Hepatic stellate cell (primary cell): Measurements from ENCODE around the gene GPRASP1.
"Not testable (repeated sequence)": the region's sequence is repeated elsewhere in the genome, so short reads cannot be mapped to it uniquely, and the experiment has no call there.

ENCODE experiments used
- DNase-seq: peaks from one replicate; pipeline ENCODE4 v3.0.0; 2011; ENCODE audit warnings: low spot score

The GPRASP1 gene, protein sequence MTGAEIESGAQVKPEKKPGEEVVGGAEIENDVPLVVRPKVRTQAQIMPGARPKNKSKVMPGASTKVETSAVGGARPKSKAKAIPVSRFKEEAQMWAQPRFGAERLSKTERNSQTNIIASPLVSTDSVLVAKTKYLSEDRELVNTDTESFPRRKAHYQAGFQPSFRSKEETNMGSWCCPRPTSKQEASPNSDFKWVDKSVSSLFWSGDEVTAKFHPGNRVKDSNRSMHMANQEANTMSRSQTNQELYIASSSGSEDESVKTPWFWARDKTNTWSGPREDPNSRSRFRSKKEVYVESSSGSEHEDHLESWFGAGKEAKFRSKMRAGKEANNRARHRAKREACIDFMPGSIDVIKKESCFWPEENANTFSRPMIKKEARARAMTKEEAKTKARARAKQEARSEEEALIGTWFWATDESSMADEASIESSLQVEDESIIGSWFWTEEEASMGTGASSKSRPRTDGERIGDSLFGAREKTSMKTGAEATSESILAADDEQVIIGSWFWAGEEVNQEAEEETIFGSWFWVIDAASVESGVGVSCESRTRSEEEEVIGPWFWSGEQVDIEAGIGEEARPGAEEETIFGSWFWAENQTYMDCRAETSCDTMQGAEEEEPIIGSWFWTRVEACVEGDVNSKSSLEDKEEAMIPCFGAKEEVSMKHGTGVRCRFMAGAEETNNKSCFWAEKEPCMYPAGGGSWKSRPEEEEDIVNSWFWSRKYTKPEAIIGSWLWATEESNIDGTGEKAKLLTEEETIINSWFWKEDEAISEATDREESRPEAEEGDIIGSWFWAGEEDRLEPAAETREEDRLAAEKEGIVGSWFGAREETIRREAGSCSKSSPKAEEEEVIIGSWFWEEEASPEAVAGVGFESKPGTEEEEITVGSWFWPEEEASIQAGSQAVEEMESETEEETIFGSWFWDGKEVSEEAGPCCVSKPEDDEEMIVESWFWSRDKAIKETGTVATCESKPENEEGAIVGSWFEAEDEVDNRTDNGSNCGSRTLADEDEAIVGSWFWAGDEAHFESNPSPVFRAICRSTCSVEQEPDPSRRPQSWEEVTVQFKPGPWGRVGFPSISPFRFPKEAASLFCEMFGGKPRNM (N-terminal part only)

GRCh38 chrX:102651242-102652011, at the start of gene GPRASP1:
GPRASP1 (plus strand) TSS chrX:102651483; CDS start chrX:102653914, 2,431 bp downstream.
- DNase-seq, result no peak

DNA sequence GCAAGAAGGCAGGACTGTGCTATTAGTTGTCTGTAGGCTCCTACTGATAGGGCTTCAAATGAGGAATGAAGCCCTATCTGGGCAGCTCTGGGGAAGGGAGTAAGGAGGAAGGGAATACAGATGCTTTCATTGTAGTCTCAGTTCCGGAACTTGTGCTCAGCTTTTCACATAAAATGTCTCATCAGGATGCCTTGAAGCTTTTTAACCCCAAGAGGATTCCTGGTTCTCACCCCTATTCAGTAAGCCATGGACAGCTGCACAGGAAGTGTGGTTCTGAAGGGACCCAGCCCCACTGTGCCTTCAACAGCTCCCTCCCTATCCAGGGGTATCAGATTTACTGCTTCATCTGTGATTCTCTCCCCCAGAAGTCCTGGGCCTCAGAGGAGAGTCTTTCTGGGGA, 47.0 kb upstream of the GPRASP1 start:
- DNase-seq, result no peak

- DNase-seq, result no peak
These were observed 45.2 kb upstream of the GPRASP1 start for GRCh38 chrX:102606115-102606514.

GRCh38 chrX:102610905-102611304, 40.4 kb upstream of the GPRASP1 start:
- DNase-seq, result no peak

- no peak for DNase-seq
These were observed 27.2 kb upstream of the GPRASP1 start for GRCh38 chrX:102624105-102624504.

- no peak for DNase-seq
These were observed 23.6 kb upstream of the GPRASP1 start for GRCh38 chrX:102627640-102628039.

DNA sequence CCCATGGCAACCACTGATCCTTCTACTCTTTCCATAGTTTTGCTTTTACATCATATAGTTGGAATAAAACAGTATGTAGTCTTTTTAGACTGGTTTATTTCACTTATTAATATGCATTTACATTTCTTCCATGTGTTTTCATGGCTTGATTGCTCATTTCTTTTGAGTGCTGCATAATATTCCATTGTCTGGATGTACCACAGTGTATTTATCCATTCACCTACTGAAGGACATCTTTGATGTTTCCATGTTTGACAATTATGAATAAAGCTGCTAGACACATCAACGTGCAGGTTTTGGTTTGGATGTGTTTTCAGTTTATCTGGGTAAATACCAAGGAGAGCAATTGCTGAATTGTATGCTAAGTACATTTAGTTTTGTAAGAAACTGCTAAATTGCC, 13.7 kb upstream of the GPRASP1 start:
- no peak for DNase-seq

- DNase-seq, result no peak
These were observed 411 bp upstream of the GPRASP1 start for GRCh38 chrX:102650903-102651241.

- no peak for DNase-seq
These were observed 877 bp downstream of the GPRASP1 start for GRCh38 chrX:102652031-102652688.

DNA sequence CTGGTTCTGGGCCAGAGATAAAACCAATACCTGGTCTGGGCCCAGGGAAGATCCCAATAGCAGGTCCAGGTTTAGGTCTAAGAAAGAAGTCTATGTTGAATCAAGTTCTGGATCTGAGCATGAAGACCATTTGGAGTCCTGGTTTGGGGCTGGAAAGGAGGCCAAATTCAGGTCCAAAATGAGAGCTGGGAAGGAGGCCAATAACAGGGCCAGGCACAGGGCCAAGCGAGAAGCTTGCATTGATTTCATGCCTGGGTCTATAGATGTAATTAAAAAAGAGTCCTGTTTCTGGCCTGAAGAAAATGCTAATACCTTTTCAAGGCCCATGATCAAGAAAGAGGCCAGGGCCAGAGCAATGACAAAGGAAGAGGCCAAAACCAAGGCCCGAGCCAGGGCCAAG, 3.4 kb downstream of the GPRASP1 start:
- DNase-seq, result no peak

DNA sequence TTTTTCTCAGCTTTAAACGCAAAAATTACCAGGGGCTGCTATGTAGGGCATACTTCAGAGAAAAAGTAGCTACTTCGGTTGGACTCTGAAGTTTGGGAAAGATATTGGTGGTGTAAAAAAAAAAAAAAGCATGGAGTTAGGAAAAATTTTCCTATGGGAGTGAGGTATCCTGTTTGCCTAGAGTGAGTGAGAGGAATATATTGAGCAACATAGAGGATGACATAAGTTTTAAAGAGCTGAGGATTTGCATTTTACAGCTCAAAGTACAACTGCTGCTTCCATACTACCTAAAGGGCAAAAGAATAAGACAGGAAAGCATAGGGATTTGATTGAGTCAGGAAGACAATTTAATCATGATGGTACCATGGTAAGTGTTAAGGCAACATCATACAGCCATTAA, 7.3 kb downstream of the GPRASP1 start:
- DNase-seq, result no peak

DNA sequence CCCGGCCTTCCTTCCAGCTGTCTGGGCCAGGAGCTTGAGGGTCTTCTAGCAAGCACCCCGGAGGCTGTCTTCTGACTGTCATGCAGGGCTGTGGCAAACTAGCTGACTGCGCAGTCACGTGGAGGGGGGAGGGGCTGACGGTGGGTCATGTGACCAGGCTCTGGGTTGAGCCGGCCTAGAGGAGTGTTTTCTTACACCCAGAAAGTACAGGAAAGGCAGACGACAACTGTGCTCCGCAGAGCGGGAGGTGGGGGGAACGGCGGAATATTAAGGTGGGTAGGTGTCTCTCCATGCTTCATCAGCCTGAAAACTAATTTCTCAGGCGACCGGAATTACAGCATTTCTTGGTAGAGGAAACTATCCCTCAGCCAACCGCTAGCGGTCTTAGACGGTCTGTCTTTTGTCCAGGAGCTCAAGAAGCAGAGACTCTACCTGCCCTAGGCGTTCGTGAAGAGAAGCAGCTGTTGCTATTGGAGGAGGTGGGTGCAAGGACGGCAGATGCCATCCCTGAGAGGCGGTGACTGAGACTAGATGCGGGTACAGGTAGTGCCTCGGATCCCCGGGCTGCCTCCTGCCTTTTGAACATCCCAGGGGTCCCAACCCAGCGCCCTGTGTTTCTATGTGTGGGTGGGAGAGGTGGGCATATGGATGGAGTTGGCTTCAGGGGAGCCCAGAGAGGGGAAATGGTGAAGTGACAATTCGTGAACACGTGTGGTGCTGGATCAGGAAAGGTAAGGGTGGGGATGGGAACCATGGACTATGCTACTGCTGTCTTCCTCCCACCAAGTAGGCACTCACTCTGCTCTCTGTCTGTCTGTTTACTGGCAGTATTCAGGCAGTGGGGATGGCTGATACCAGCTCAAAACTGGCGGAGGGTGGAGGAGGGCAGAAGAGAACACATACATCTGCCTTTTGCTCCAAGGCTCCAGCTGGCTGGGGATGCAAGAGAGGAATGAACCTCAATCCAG, 8.8 kb downstream of the GPRASP1 start:
- DNase-seq, result peak; percentile 67

- not testable (repeated sequence) for DNase-seq
These were observed 12.5 kb downstream of the GPRASP1 start for GRCh38 chrX:102663820-102664219.

DNA sequence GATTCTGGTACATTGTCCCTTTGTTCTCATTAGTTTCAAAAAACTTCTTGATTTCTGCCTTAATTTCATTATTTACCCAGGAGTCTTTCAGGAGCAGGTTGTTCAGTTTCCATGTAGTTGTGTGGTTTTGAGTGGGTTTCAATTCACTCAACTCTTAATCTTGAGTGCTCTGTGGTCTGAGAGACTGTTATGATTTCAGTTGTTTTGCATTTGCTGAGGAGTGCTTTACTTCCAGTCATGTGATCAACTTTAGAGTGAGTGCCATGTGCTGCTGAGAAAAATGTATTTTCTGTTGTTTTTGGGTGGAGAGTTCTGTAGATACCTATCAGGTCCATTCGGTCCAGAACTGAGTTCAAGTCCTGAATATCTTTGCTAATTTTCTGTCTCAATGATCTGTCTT, 15.8 kb downstream of the GPRASP1 start:
- DNase-seq, result not testable (repeated sequence)

DNA sequence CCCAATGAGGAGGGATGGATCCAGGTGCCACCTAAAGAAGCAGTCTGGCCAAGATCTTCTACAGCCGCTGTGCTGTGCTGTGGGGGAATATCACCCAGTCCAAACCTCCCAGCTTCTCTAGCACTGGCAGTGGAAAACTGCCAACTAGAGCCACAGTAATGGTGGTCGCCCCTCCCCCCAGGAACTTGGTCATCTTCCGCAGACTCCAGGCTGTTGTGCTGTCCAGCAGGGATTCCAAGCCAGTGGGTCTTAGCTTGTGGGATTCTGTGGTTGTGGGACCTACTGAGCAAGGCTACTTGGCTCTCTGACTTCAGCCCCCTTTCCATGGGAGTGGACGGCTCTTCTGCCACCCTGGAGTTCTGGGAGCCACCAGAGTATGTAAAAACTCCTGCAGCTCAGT, 18.2 kb downstream of the GPRASP1 start:
- DNase-seq, result no peak

- no peak for DNase-seq
These were observed 21.6 kb downstream of the GPRASP1 start for GRCh38 chrX:102672856-102673255.

GRCh38 chrX:102677479-102677878, 26.2 kb downstream of the GPRASP1 start:
- DNase-seq, result not testable (repeated sequence)

DNA sequence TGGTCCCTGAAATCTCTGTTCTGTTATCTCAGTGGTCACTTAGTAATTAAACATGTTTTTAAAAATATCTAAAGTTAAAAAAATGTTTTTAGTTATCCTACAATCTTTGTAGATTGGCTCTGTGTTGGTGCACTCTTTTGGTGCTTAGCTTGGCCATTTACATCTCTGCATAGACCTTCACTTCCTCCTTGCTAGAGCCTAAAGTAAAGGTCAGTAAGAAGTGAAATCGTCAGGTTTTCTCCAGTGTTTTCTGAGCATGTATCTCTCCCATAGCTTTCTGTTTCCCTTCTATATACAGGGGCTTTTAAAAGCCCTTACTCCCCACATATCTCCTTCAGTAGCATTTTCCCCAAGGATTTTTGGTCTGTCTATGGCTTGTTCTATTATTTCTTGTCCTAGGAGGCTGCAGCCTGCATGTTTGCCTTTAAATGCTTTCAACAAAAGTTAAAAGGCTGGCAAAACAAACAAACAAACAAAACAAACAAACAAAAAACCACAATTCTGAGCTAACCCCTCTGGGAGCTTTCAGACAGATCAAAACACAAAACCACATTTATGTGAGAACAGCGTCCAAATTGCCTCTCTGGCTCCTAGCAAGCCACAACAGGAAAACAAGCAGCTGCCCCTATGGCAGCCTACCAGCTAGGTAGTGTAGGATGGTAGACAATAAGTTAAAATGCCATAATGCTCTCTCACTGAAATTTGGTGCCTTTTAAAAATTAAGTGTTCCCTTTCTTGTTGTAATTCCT, 33.7 kb downstream of the GPRASP1 start:
- no peak for DNase-seq

GRCh38 chrX:102694749-102695148, 43.5 kb downstream of the GPRASP1 start:
- no peak for DNase-seq
